Suprapubic skin (tissue), 4 donors: ENCODE results near the gene CCDC196. TPM values are rescaled to one million over a fixed set of nuclear protein-coding genes. Genes with fewer than 3 reads are reported as not detected.

ENCODE experiments used
- DNase-seq, 2 donors: peaks; one replicate each; pipeline ENCODE4 v3.0.0-alpha.2; 2019; ENCODE audit warnings: low spot score in 2 of 2
- H3K27ac ChIP-seq: fragments of 200-600 bp; sonication (generic); one replicate; pipeline ENCODE4 v1.5.1; 2019
- H3K27me3 ChIP-seq: fragments of 200-600 bp; sonication (generic); one replicate; pipeline ENCODE4 v1.5.1; 2019
- H3K36me3 ChIP-seq: fragments of 200-600 bp; sonication (generic); one replicate; pipeline ENCODE4 v1.5.1; 2019
- H3K4me1 ChIP-seq: fragments of 200-600 bp; sonication (generic); one replicate; pipeline ENCODE4 v1.5.1; 2019
- H3K4me3 ChIP-seq: fragments of 200-600 bp; sonication (generic); one replicate; pipeline ENCODE4 v1.5.1; 2019; ENCODE audit warnings: mild to moderate bottlenecking
- H3K9me3 ChIP-seq: fragments of 200-600 bp; sonication (generic); one replicate; pipeline ENCODE4 v1.5.1; 2019
- CTCF ChIP-seq, 2 donors: fragments of 200-600 bp in 1 of 2; fragments of 450-650 bp in 1 of 2; sonication (generic) in 1 of 2; IDR thresholded peaks; one replicate each; pipeline ENCODE4 v1.5.1; 2016 to 2019; ENCODE audit warnings: antibody characterized with exemption in 2 of 2, mild to moderate bottlenecking in 1 of 2, moderate library complexity in 1 of 2
- EP300 ChIP-seq: sonication (generic); formaldehyde crosslinking; IDR thresholded peaks from one replicate; pipeline ENCODE4 v1.6.1; 2017; ENCODE audit warnings: antibody characterized with exemption
- POLR2A ChIP-seq, 2 donors: fragments of 450-650 bp; IDR thresholded peaks; one replicate each; pipeline ENCODE4 v1.6.1; 2017; ENCODE audit warnings: antibody characterized with exemption in 2 of 2, mild to moderate bottlenecking in 2 of 2, moderate library complexity in 2 of 2
- POLR2AphosphoS5 ChIP-seq, 3 donors: sonication (generic); formaldehyde crosslinking; IDR thresholded peaks; one replicate each; pipeline ENCODE4 v1.6.1; 2017; ENCODE audit warnings: antibody characterized with exemption in 3 of 3
- WGBS: methylation state at CpG from one replicate; pipeline ENCODE4 v1.1.5; 2018; 5-methylcytosine and 5-hydroxymethylcytosine counted together
- total RNA-seq, 4 donors: library from RNA; depleted of rRNA; stranded (reverse); fragments of >200 nt; gene quantifications; one replicate each; pipeline ENCODE4 v1.1.0, GENCODE V29; 2016

The CCDC196 gene
- total RNA-seq, 4 donors from 2014 or later = not detected

- 56% methylated on average over 2 of the region's 2 CpGs for WGBS
- TF ChIP-seq EP300 = no peak
- no peak for TF ChIP-seq POLR2A (IDR thresholded peaks at IDR 0.05)
- no peak for TF ChIP-seq CTCF (IDR thresholded peaks at IDR 0.05)
- TF ChIP-seq POLR2AphosphoS5 (IDR thresholded peaks at IDR 0.05) = no peak
- H3K27ac ChIP-seq = no peak overlapping the region
- DNase-seq = no peak
- H3K36me3 ChIP-seq = no peaks in the 10 kb centered on the region
- peaks cover 10% of the 10 kb centered on the region for H3K4me1 ChIP-seq
- H3K9me3 ChIP-seq = no peaks in the 10 kb centered on the region
- H3K4me3 ChIP-seq = no peak overlapping the region
- no peaks in the 10 kb centered on the region for H3K27me3 ChIP-seq
Observed at GRCh38 chr14:66482873-66483272, 3.3 kb upstream of the CCDC196 start.

- no peak for DNase-seq
- Histone ChIP-seq H3K27me3 (no peaks in the 10 kb centered on the region), H3K4me3 (no peak overlapping the region), H3K27ac (no peak overlapping the region), H3K36me3 (no peaks in the 10 kb centered on the region), H3K9me3 (no peaks in the 10 kb centered on the region), H3K4me1 (peaks cover 10% of the 10 kb centered on the region)
- 25% methylated on average over 1 of the region's 1 CpG for WGBS
- TF ChIP-seq CTCF (IDR thresholded peaks at IDR 0.05) (no peak), EP300 (no peak), POLR2A (IDR thresholded peaks at IDR 0.05) (no peak), POLR2AphosphoS5 (IDR thresholded peaks at IDR 0.05) (no peak)
Observed at GRCh38 chr14:66483322-66483721, 2.8 kb upstream of the CCDC196 start.

GRCh38 chr14:66485029-66485428, 1.1 kb upstream of the CCDC196 start:
- DNase-seq = no peak
- Histone ChIP-seq H3K4me1 (peaks cover 10% of the 10 kb centered on the region), H3K36me3 (no peaks in the 10 kb centered on the region), H3K27ac (no peak overlapping the region), H3K27me3 (no peaks in the 10 kb centered on the region), H3K4me3 (no peak overlapping the region), H3K9me3 (no peaks in the 10 kb centered on the region)
- 58% methylated on average over 3 of the region's 3 CpGs for WGBS
- TF ChIP-seq CTCF (IDR thresholded peaks at IDR 0.05) = no peak
- no peak for TF ChIP-seq EP300
- no peak for TF ChIP-seq POLR2AphosphoS5 (IDR thresholded peaks at IDR 0.05)
- TF ChIP-seq POLR2A (IDR thresholded peaks at IDR 0.05) = no peak

- peaks cover 10% of the 10 kb centered on the region for H3K4me1 ChIP-seq
- 61% methylated on average over 2 of the region's 2 CpGs for WGBS
- no peaks in the 10 kb centered on the region for H3K27me3 ChIP-seq
- H3K4me3 ChIP-seq = no peak overlapping the region
- no peaks in the 10 kb centered on the region for H3K36me3 ChIP-seq
- H3K9me3 ChIP-seq = no peaks in the 10 kb centered on the region
- H3K27ac ChIP-seq = no peak overlapping the region
- DNase-seq = no peak
- TF ChIP-seq POLR2A (IDR thresholded peaks at IDR 0.05) (no peak), POLR2AphosphoS5 (IDR thresholded peaks at IDR 0.05) (no peak), EP300 (no peak), CTCF (IDR thresholded peaks at IDR 0.05) (no peak)
Observed at GRCh38 chr14:66487164-66487563, 993 bp downstream of the CCDC196 start.

- no peaks in the 10 kb centered on the region for H3K9me3 ChIP-seq
- no peaks in the 10 kb centered on the region for H3K4me1 ChIP-seq
- 76% methylated on average over 3 of the region's 3 CpGs for WGBS
- no peaks in the 10 kb centered on the region for H3K36me3 ChIP-seq
- H3K4me3 ChIP-seq = no peak overlapping the region
- DNase-seq = no peak
- no peaks in the 10 kb centered on the region for H3K27me3 ChIP-seq
- TF ChIP-seq POLR2A (IDR thresholded peaks at IDR 0.05) = no peak
- TF ChIP-seq POLR2AphosphoS5 (IDR thresholded peaks at IDR 0.05) = no peak
- TF ChIP-seq EP300 = no peak
- no peak for TF ChIP-seq CTCF (IDR thresholded peaks at IDR 0.05)
- no peak overlapping the region for H3K27ac ChIP-seq
Observed at GRCh38 chr14:66490143-66491111, 4.3 kb downstream of the CCDC196 start.
